ENCODE results near the gene BCL10.

The BCL10 gene

DNA sequence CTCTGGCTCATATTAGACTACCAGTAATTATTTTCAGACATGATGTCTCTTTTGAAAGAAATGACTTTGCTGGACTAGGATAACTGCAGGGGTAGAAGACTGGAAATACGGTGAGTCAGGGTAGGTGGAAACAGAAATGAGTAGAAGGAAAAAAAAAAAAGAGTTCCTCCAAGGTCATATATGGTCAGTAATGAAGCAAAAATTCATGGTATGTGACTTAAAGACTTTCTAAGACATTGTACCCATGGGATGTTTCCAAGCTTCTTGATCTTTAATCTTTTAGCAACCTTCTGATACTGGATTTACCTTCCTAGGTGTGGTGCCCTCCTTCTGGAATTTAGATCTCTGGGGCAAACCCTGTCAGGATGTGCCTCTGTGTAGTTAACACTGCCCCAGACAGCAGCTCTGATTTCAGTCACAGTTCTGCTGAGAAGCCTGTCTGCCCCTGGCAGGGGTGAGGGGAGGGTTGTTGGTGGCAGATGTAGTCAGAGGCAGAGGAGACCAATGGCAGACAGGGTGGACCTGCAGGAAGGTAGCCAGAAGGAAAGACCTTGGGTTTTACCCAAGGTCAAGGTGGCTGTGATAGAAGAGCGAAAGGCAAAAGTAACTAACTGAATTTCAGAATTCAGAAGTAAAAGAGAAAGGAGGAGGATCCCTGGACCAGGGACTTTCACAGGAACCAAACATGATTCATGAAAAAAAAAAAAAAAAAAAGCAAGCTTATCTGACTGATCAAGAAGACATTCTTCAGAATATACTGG is 44.1 kb upstream of the BCL10 start:
- Histone ChIP-seq H3K4me3 (replicated peaks; ENCODE audit: low read depth, low read length) (no peak overlapping the region), H3K27me3 (replicated peaks; ENCODE audit: control insufficient read depth, insufficient read depth, low read length) (no peaks in the 10 kb centered on the region), H3K36me3 (ENCODE audit: control insufficient read depth, insufficient read depth, low read length) (no peaks in the 10 kb centered on the region)
- no peak for DNase-seq (ENCODE audit: extremely low read depth, insufficient read length)
- TF ChIP-seq, protein P1, sequence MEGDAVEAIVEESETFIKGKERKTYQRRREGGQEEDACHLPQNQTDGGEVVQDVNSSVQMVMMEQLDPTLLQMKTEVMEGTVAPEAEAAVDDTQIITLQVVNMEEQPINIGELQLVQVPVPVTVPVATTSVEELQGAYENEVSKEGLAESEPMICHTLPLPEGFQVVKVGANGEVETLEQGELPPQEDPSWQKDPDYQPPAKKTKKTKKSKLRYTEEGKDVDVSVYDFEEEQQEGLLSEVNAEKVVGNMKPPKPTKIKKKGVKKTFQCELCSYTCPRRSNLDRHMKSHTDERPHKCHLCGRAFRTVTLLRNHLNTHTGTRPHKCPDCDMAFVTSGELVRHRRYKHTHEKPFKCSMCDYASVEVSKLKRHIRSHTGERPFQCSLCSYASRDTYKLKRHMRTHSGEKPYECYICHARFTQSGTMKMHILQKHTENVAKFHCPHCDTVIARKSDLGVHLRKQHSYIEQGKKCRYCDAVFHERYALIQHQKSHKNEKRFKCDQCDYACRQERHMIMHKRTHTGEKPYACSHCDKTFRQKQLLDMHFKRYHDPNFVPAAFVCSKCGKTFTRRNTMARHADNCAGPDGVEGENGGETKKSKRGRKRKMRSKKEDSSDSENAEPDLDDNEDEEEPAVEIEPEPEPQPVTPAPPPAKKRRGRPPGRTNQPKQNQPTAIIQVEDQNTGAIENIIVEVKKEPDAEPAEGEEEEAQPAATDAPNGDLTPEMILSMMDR (IDR thresholded peaks at IDR 0.05; ENCODE audit: insufficient read depth, low read length, poor library complexity, severe bottlenecking) = no peak

DNA sequence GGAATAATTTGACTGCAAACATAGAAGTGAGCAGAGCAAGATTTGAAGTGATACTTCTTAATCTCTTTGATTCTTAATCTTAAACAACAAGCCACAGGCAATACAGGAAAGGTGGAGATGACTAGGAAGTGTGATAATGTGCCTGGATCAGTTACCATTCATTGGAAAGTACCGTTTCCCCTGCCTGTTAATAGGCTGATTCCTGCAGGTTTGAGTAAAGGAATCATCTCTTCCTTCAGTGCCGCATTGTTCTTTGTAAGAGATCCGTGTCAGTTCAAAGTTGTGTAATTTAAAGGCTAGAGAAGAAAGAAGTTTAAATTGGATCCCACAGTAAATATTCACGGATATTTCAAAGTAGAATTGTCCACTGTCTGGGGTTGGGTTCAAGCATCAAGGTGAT is 43.5 kb upstream of the BCL10 start:
- H3K4me3 ChIP-seq (replicated peaks; ENCODE audit: low read depth, low read length) = no peak overlapping the region
- no peaks in the 10 kb centered on the region for H3K36me3 ChIP-seq (ENCODE audit: control insufficient read depth, insufficient read depth, low read length)
- no peak for DNase-seq (ENCODE audit: extremely low read depth, insufficient read length)
- TF ChIP-seq, protein P1 (IDR thresholded peaks at IDR 0.05; ENCODE audit: insufficient read depth, low read length, poor library complexity, severe bottlenecking) = no peak
- no peaks in the 10 kb centered on the region for H3K27me3 ChIP-seq (replicated peaks; ENCODE audit: control insufficient read depth, insufficient read depth, low read length)

DNA sequence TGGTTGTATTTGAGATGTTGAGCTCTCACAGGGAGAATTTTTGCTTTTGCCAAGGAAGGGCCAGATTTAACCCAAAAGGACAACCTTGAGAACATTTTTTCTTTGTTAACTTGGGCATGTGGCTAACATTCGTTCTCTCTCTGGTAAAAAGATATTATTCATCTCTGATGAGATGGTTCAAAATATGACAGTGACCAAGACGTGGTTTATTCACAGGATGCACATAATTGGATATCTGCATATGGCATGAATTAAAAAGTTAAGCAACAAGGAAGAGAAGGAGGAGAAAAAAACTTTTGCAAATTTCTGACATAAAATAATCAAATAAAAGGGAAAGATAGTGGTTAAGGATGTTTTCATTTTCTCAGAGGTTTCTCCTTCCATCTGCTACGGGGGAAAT is 43.1 kb upstream of the BCL10 start:
- TF ChIP-seq, protein P1 (IDR thresholded peaks at IDR 0.05; ENCODE audit: insufficient read depth, low read length, poor library complexity, severe bottlenecking) = no peak
- Histone ChIP-seq H3K27me3 (replicated peaks; ENCODE audit: control insufficient read depth, insufficient read depth, low read length) (no peaks in the 10 kb centered on the region), H3K36me3 (ENCODE audit: control insufficient read depth, insufficient read depth, low read length) (no peaks in the 10 kb centered on the region), H3K4me3 (replicated peaks; ENCODE audit: low read depth, low read length) (no peak overlapping the region)
- no peak for DNase-seq (ENCODE audit: extremely low read depth, insufficient read length)

DNA sequence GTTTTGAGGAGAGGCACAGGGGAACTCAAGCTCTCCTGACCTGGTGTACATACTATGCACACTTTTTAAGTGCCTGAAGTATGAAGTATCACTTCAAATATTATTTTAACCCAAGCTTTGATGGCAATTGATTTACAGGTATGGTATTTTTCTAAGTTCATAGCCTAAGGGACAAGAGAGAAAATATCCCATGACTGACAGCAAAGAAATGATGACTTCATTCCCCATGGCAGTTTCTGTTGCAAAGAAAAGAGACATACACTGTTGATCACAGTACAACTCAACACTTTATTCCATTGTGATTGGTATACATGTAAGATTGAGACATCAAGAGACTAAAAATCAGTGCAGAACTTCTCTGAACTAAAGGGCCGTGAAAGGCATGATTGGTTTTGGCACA is 41.8 kb upstream of the BCL10 start:
- Histone ChIP-seq H3K27me3 (replicated peaks; ENCODE audit: control insufficient read depth, insufficient read depth, low read length) (no peaks in the 10 kb centered on the region), H3K36me3 (ENCODE audit: control insufficient read depth, insufficient read depth, low read length) (no peaks in the 10 kb centered on the region), H3K4me3 (replicated peaks; ENCODE audit: low read depth, low read length) (no peak overlapping the region)
- DNase-seq (ENCODE audit: extremely low read depth, insufficient read length) = no peak
- TF ChIP-seq, protein P1 (IDR thresholded peaks at IDR 0.05; ENCODE audit: insufficient read depth, low read length, poor library complexity, severe bottlenecking) = no peak

DNA sequence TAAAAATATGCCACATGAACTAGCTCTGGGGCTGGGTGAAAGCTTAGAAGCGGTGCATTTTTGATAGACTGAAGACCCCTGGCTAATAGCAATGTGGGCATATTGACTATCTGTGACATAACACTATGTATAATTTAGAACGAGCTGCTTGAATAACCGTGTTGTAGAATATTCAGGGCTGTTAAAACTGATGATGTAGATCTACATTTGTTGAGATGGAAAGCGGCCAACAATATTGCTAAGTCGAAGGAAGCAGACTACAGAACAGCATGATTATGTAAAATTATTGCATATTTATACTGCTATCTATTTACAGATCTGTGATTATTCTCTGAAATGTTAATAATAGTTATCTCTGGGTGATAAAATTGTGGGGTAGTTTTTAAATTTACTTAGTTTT is 41.1 kb upstream of the BCL10 start:
- Histone ChIP-seq H3K4me3 (replicated peaks; ENCODE audit: low read depth, low read length) (no peak overlapping the region), H3K27me3 (replicated peaks; ENCODE audit: control insufficient read depth, insufficient read depth, low read length) (no peaks in the 10 kb centered on the region), H3K36me3 (ENCODE audit: control insufficient read depth, insufficient read depth, low read length) (no peaks in the 10 kb centered on the region)
- DNase-seq (ENCODE audit: extremely low read depth, insufficient read length) = no peak
- TF ChIP-seq, protein P1 (IDR thresholded peaks at IDR 0.05; ENCODE audit: insufficient read depth, low read length, poor library complexity, severe bottlenecking) = no peak

DNA sequence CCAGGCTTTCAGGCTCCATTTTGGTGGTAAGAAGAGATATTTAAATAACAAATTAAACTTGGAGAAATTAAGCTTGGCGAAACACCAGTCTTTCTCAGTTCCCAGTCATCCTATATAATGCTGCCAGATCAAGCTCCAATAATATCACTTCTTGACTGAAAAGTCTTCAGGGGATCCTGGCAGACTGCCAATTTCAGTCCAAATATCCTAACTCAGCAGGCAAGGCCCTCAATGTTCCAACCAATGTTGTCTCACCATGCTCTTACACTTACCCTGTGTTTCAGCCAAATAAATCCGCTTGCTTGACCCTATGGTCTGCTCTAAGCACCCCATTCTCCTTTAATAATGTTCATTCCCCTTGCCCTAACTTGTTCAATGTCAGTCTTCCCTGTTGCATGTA is 39.9 kb upstream of the BCL10 start:
- TF ChIP-seq, protein P1 (IDR thresholded peaks at IDR 0.05; ENCODE audit: insufficient read depth, low read length, poor library complexity, severe bottlenecking) = no peak
- H3K4me3 ChIP-seq (replicated peaks; ENCODE audit: low read depth, low read length) = no peak overlapping the region
- H3K27me3 ChIP-seq (replicated peaks; ENCODE audit: control insufficient read depth, insufficient read depth, low read length) = no peaks in the 10 kb centered on the region
- H3K36me3 ChIP-seq (ENCODE audit: control insufficient read depth, insufficient read depth, low read length) = no peaks in the 10 kb centered on the region
- no peak for DNase-seq (ENCODE audit: extremely low read depth, insufficient read length)
